ENCODE data around the gene AKAP6. TPM values are rescaled to one million over a fixed set of nuclear protein-coding genes. Genes with fewer than 3 reads are reported as not detected.

The AKAP6 gene
- total RNA-seq, 1 experiment from 2014 or later: 1.1 TPM

GRCh38 chr14:32590157-32590556, 261.1 kb downstream of the AKAP6 start:
- H3K9me3 ChIP-seq (ENCODE audit: control insufficient read depth, low read depth, low read length): no peaks in the 10 kb centered on the region
- DNase-seq: no peak
- peaks cover 0 to 13% (median 6%) of the 10 kb centered on the region in 3 experiments; a peak in 4 of 7 replicates for H3K36me3 Mint-ChIP-seq (ENCODE audit: insufficient read depth in 1 of 3, low read depth in 3 of 3)
- H3K79me1 ChIP-seq (ENCODE audit: insufficient read depth, low read depth, low read length, poor library complexity, severe bottlenecking): no peaks in the 10 kb centered on the region
- TF ChIP-seq CTCF (conservative IDR thresholded peaks at IDR 0.05): no peak
- no peak overlapping the region; a peak in 1 of 5 replicates for H3K4me3 Mint-ChIP-seq
- H4K91ac ChIP-seq (ENCODE audit: insufficient read length, low read depth, low read length): no peak overlapping the region
- H3K23me2 ChIP-seq (ENCODE audit: insufficient read length, low read depth, low read length, poor library complexity, severe bottlenecking): no peaks in the 10 kb centered on the region
- no peak overlapping the region for H2BK5ac ChIP-seq (ENCODE audit: insufficient read length, low read length)
- H2BK120ac ChIP-seq (ENCODE audit: low read depth, low read length, poor library complexity, severe bottlenecking): no peak overlapping the region
- H4K8ac ChIP-seq (replicated peaks; ENCODE audit: insufficient read length, low read depth, low read length): no peak overlapping the region
- H3K27ac ChIP-seq (ENCODE audit: insufficient read length, low read depth, low read length): no peak overlapping the region
- no peak overlapping the region for H2AK5ac ChIP-seq (ENCODE audit: insufficient read length, low read length)
- no peaks in the 10 kb centered on the region; the same call in 1 of the 2 replicates for H3K27me3 Mint-ChIP-seq (ENCODE audit: low read depth)
- H2BK20ac ChIP-seq (ENCODE audit: low read depth, low read length, poor library complexity, severe bottlenecking): no peak overlapping the region
- no peaks in the 10 kb centered on the region for H3K79me2 ChIP-seq (ENCODE audit: insufficient read depth, low read length)
- H4K5ac ChIP-seq (ENCODE audit: insufficient read length, low read depth, low read length): no peak overlapping the region
- no peak overlapping the region for H2AFZ ChIP-seq (ENCODE audit: low read length)
- no peak overlapping the region for H3K27ac Mint-ChIP-seq
- H3K4me1 Mint-ChIP-seq: no peaks in the 10 kb centered on the region
- no peak overlapping the region for H3K23ac ChIP-seq (ENCODE audit: insufficient read length, low read depth, low read length)
- H3K4me2 ChIP-seq (ENCODE audit: insufficient read depth, insufficient read length, low read length): no peak overlapping the region
- H4K20me1 ChIP-seq (ENCODE audit: control insufficient read depth, insufficient read depth, insufficient read length): no peaks in the 10 kb centered on the region
- no peak overlapping the region for H2BK15ac ChIP-seq (ENCODE audit: low read depth, low read length)
- no peak overlapping the region for H3K56ac ChIP-seq (ENCODE audit: insufficient read length, low read depth, low read length)
- H3K14ac ChIP-seq (ENCODE audit: insufficient read depth, low read length): no peak overlapping the region
- peaks cover 15 to 22% of the 10 kb centered on the region in 2 experiments for H3K9me3 Mint-ChIP-seq
- H3K18ac ChIP-seq (ENCODE audit: insufficient read length, low read depth, low read length): no peak overlapping the region
- no peak overlapping the region for H3K9ac ChIP-seq (ENCODE audit: extremely low read depth, insufficient read length, low read length)
- no peaks in the 10 kb centered on the region for H3K27me3 ChIP-seq (ENCODE audit: insufficient read depth, low read length)
- H3K4me1 ChIP-seq (ENCODE audit: insufficient read depth, low read length): no peaks in the 10 kb centered on the region
- H3K4ac ChIP-seq (ENCODE audit: low read depth, low read length): no peak overlapping the region
- WGBS (ENCODE audit: extremely low coverage, insufficient read length, low lambda C conversion rate): no CpG with 5 or more reads among the region's 1 CpG
- H3T11ph ChIP-seq (ENCODE audit: low read length): no peak overlapping the region
- no peak overlapping the region for H2BK12ac ChIP-seq (ENCODE audit: insufficient read length, low read depth, low read length)

Measured in H9 (cell line).